GM23248 (cell line): Measurements from ENCODE around the gene AGPAT3. TPM values are rescaled to one million over a fixed set of nuclear protein-coding genes. Genes with fewer than 3 reads are reported as not detected.
"Not testable (repeated sequence)": the region's sequence is repeated elsewhere in the genome, so short reads cannot be mapped to it uniquely, and the experiment has no call there.

ENCODE experiments used
- DNase-seq: peaks from one replicate; pipeline ENCODE4 v3.0.0-alpha.2; 2015
- H2AFZ ChIP-seq: fragments of 200-600 bp; sonication (generic); 2 replicates; pipeline ENCODE4 v1.6.1; 2016; ENCODE audit warnings: antibody characterized with exemption
- H3F3A ChIP-seq: fragments of 200-600 bp; sonication (generic); 2 replicates; pipeline ENCODE4 v1.6.1; 2016; ENCODE audit warnings: mild to moderate bottlenecking, antibody characterized with exemption, mixed run types; ENCODE audit not compliant: insufficient read depth
- H3K27ac ChIP-seq: fragments of 200-600 bp; sonication (generic); 2 replicates; pipeline ENCODE4 v1.5.1; 2016; ENCODE audit warnings: mild to moderate bottlenecking
- H3K27me3 ChIP-seq: fragments of 200-600 bp; sonication (generic); replicated peaks from 2 replicates; pipeline ENCODE4 v1.6.1; 2016; ENCODE audit warnings: mild to moderate bottlenecking; ENCODE audit not compliant: insufficient read depth
- H3K36me3 ChIP-seq: fragments of 200-600 bp; sonication (generic); 2 replicates; pipeline ENCODE4 v1.6.1; 2016; ENCODE audit warnings: low read depth, mild to moderate bottlenecking
- H3K4me1 ChIP-seq: fragments of 200-600 bp; sonication (generic); 2 replicates; pipeline ENCODE4 v1.6.1; 2016; ENCODE audit warnings: mild to moderate bottlenecking; ENCODE audit not compliant: insufficient read depth
- H3K4me2 ChIP-seq: fragments of 200-600 bp; sonication (generic); one replicate; pipeline ENCODE4 v1.6.1; 2016; ENCODE audit warnings: mild to moderate bottlenecking; ENCODE audit not compliant: unreplicated experiment
- H3K4me3 ChIP-seq: fragments of 200-600 bp; sonication (generic); 2 replicates; pipeline ENCODE4 v1.5.1; 2016; ENCODE audit warnings: mild to moderate bottlenecking
- H3K79me2 ChIP-seq: fragments of 200-600 bp; sonication (generic); 2 replicates; pipeline ENCODE4 v1.6.1; 2016; ENCODE audit warnings: mild to moderate bottlenecking; ENCODE audit not compliant: insufficient read depth
- H3K9ac ChIP-seq: fragments of 200-600 bp; sonication (generic); 2 replicates; pipeline ENCODE4 v1.6.1; 2016; ENCODE audit warnings: mild to moderate bottlenecking
- H3K9me2 ChIP-seq: fragments of 200-600 bp; sonication (generic); 2 replicates; pipeline ENCODE4 v1.6.1; 2016; ENCODE audit warnings: mixed run types, mild to moderate bottlenecking, moderate library complexity; ENCODE audit not compliant: insufficient read depth
- H3K9me3 ChIP-seq: fragments of 200-600 bp; sonication (generic); one replicate; pipeline ENCODE4 v1.6.1; 2017; ENCODE audit warnings: low read depth
- H4K20me1 ChIP-seq: fragments of 200-600 bp; sonication (generic); 2 replicates; pipeline ENCODE4 v1.6.0; 2016; ENCODE audit not compliant: insufficient read depth
- EZH2 ChIP-seq: fragments of 200-600 bp; sonication (generic); IDR thresholded peaks from 2 replicates; pipeline ENCODE4 v1.6.1; 2018; ENCODE audit warnings: antibody characterized with exemption, mild to moderate bottlenecking; ENCODE audit not compliant: insufficient read depth, poor library complexity, severe bottlenecking
- EZH2phosphoT487 ChIP-seq: fragments of 200-600 bp; sonication (generic); IDR thresholded peaks from 2 replicates; pipeline ENCODE4 v1.6.1; 2018; ENCODE audit warnings: antibody characterized with exemption, moderate library complexity, mild to moderate bottlenecking, low read depth; ENCODE audit not compliant: insufficient read depth
- WGBS, 2 experiments: methylation state at CpG; one replicate each; pipeline ENCODE4 v1.1.6; 2015 to 2017; ENCODE audit warnings: low lambda C conversion rate in 2 of 2, low coverage in 1 of 2; ENCODE audit errors: missing lambda C conversion rate in 2 of 2; 5-methylcytosine and 5-hydroxymethylcytosine counted together
- in situ Hi-C: fragments of 300-500 bp; cut with MboI; formaldehyde crosslinking; loops from 2 replicates; pipeline ENCODE4 v1.15.0; 2020
- polyA plus RNA-seq: library from polyadenylated mRNA; unstranded; fragments of >200 nt; fragmentation: Nextera tagmentation; extraction: Ambion mirVana; gene quantifications from 2 replicates; pipeline ENCODE4 v1.2.1, GENCODE V29; 2016
- total RNA-seq: library from RNA; depleted of rRNA; stranded (reverse); fragments of >200 nt; shearing (Covaris generic); gene quantifications from 2 replicates; pipeline ENCODE4 v1.2.3, GENCODE V29; 2014

The AGPAT3 gene
- total and polyA plus RNA-seq, 2 experiments from 2014 or later, result 12.3 to 29.3 TPM

DNA sequence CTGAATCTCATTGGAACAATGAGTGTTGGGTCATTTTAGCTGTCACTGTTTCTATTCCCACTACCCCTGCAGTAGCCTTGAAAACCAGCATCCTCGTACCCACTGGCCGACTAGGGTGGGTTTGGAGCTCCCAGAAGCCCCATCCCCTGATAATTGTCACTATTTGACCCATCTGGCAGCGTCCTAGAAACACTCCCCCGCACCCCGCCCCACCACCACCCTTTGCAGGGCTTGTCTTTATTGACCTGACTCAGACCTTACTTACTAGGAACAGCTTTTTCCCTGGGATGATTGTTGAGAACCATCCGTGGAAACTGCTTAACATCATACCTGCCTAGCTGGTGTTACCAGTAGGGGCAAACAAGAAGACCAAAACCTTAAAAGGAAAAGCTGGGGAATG is 28.4 kb upstream of the AGPAT3 start:
- H4K20me1 ChIP-seq, result no peaks in the 10 kb centered on the region
- no peaks in the 10 kb centered on the region for H3K36me3 ChIP-seq
- H2AFZ ChIP-seq, result no peak overlapping the region
- no peak for TF ChIP-seq EZH2
- TF ChIP-seq EZH2phosphoT487, result no peak
- 51 to 66% methylated on average over 6 of the region's 6 CpGs for WGBS, 2 experiments
- H3K4me3 ChIP-seq, result no peak overlapping the region
- no peaks in the 10 kb centered on the region for H3K9me3 ChIP-seq
- H3K27ac ChIP-seq, result no peak overlapping the region
- no peak overlapping the region for H3K9ac ChIP-seq
- DNase-seq, result no peak
- no peaks in the 10 kb centered on the region for H3K9me2 ChIP-seq
- no peaks in the 10 kb centered on the region for H3K79me2 ChIP-seq
- no peaks in the 10 kb centered on the region for H3F3A ChIP-seq
- H3K27me3 ChIP-seq, result peaks cover 13% of the 10 kb centered on the region
- in situ Hi-C loops, result no loop called here
- no peak overlapping the region for H3K4me2 ChIP-seq
- no peaks in the 10 kb centered on the region for H3K4me1 ChIP-seq

- Histone ChIP-seq H3K9ac (no peak overlapping the region), H3K4me1 (no peaks in the 10 kb centered on the region), H4K20me1 (no peaks in the 10 kb centered on the region), H3K9me2 (no peaks in the 10 kb centered on the region), H3F3A (no peaks in the 10 kb centered on the region), H3K4me2 (no peak overlapping the region), H2AFZ (no peak overlapping the region), H3K4me3 (no peak overlapping the region), H3K36me3 (no peaks in the 10 kb centered on the region), H3K79me2 (no peaks in the 10 kb centered on the region), H3K27me3 (peaks cover 10% of the 10 kb centered on the region), H3K27ac (no peak overlapping the region), H3K9me3 (no peaks in the 10 kb centered on the region)
- in situ Hi-C loops, result no loop called here
- DNase-seq, result no peak
- TF ChIP-seq EZH2phosphoT487, result no peak
- no peak for TF ChIP-seq EZH2
- WGBS, 2 experiments, result 73 to 84% methylated on average over 3 of the region's 3 CpGs
Measured at GRCh38 chr21:43840259-43840658, 24.8 kb upstream of the AGPAT3 start.

DNA sequence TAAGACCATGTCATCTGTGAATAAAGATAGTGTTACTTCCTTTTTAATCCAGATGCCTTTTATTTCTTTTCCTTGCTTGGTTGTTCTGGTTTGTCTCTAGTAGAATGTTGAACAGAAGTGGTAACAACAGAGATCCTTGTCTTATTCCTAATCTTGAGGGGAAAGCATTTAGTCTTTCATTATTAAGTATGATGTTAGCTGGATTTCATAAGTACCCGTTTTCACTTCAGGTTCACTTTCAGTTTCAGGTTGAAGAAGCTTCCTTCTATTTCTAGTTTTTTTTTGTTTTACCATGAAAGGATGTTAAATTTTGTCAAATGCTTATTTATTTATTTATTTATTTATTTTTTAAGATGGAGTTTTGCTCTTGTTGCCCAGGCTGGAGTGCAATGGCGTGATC is 22.3 kb upstream of the AGPAT3 start:
- no peaks in the 10 kb centered on the region for H4K20me1 ChIP-seq
- H3K9me2 ChIP-seq, result no peaks in the 10 kb centered on the region
- no peak overlapping the region for H3K9ac ChIP-seq
- H3K9me3 ChIP-seq, result no peaks in the 10 kb centered on the region
- H3K4me1 ChIP-seq, result no peaks in the 10 kb centered on the region
- no peaks in the 10 kb centered on the region for H3K79me2 ChIP-seq
- H3K36me3 ChIP-seq, result no peaks in the 10 kb centered on the region
- no peak for TF ChIP-seq EZH2
- TF ChIP-seq EZH2phosphoT487, result no peak
- in situ Hi-C loops, result no loop called here
- 73 to 81% methylated on average over 2 of the region's 2 CpGs for WGBS, 2 experiments
- H3K4me3 ChIP-seq, result no peak overlapping the region
- no peak overlapping the region for H3K27ac ChIP-seq
- no peaks in the 10 kb centered on the region; the same call in none of the 2 replicates for H3K27me3 ChIP-seq
- no peak overlapping the region for H3K4me2 ChIP-seq
- no peak overlapping the region for H2AFZ ChIP-seq
- H3F3A ChIP-seq, result no peaks in the 10 kb centered on the region
- no peak for DNase-seq

DNA sequence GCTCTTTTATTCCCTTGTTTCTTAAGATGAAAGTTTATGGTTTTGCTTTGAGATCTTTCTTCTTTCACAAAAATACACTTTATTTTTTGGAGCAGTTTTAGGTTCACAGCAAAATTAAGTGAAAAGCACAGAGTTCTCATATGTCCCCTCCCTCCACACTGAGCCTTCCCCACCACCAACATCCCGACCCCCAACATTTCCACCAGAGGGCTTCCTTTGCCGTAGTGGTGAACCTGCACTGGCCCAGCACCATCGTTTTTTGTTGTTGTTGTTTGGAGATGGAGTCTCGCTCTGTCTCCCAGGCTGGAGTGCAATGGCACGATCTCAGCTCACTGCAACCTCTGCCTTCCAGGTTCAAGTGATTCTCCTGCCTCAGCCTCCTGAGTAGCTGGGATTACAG is 20.1 kb upstream of the AGPAT3 start:
- H4K20me1 ChIP-seq, H3K79me2 ChIP-seq, H3K9me3 ChIP-seq, in situ Hi-C loops, H3K9ac ChIP-seq, H3K4me1 ChIP-seq, H3K9me2 ChIP-seq, H3K27ac ChIP-seq, H3F3A ChIP-seq, H3K36me3 ChIP-seq, H3K4me3 ChIP-seq, H2AFZ ChIP-seq, H3K27me3 ChIP-seq, DNase-seq, H3K4me2 ChIP-seq: not testable (repeated sequence)
- 35 to 42% methylated on average over 5 of the region's 5 CpGs for WGBS, 2 experiments

GRCh38 chr21:43845386-43845785 is 19.6 kb upstream of the AGPAT3 start:
- H3K4me3 ChIP-seq, result no peak overlapping the region
- no peak overlapping the region for H3K9ac ChIP-seq
- H3K27me3 ChIP-seq, result no peaks in the 10 kb centered on the region
- in situ Hi-C loops, result no loop called here
- no peaks in the 10 kb centered on the region for H3K9me3 ChIP-seq
- H3F3A ChIP-seq, result no peaks in the 10 kb centered on the region
- no peak overlapping the region for H2AFZ ChIP-seq
- 76 to 81% methylated on average over 13 of the region's 13 CpGs for WGBS, 2 experiments
- TF ChIP-seq EZH2phosphoT487 (no peak), EZH2 (no peak)
- no peak overlapping the region for H3K4me2 ChIP-seq
- no peaks in the 10 kb centered on the region for H4K20me1 ChIP-seq
- H3K27ac ChIP-seq, result no peak overlapping the region
- no peaks in the 10 kb centered on the region for H3K36me3 ChIP-seq
- H3K79me2 ChIP-seq, result no peaks in the 10 kb centered on the region
- no peak for DNase-seq
- no peaks in the 10 kb centered on the region for H3K9me2 ChIP-seq
- H3K4me1 ChIP-seq, result no peaks in the 10 kb centered on the region
